GM21367 (cell line): Measurements from ENCODE around the gene EEF1AKMT4.
A peak's percentile ranks its signal among the peaks of the same experiment; 100 is the strongest.

Experiments
- ATAC-seq: cut with Tn5 transposase; IDR thresholded peaks from one replicate; pipeline ENCODE4 v1.9.1; 2021; ENCODE audit not compliant: unreplicated experiment

Gene EEF1AKMT4

GRCh38 chr3:184235381-184236032 lies 14.0 kb upstream of the EEF1AKMT4 start:
- no peak for ATAC-seq

DNA sequence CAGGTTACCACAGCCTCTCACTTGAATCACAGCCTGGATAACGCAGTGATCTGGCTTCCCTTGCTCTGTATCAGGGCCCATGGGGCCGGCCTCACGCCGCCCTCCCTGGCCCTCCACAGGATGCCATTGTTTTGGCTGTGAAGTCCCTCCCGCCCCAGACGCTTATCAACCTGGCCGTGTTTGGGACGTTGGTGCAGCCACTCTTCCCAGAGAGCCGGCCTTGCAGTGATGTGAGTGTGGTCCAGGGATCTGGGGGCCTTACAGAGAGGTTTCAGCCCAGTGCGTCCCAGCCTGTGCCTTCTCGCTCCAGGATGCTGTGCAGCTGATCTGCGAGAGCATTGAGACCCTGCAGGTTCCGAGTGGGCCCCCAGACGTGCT lies 13.4 kb upstream of the EEF1AKMT4 start:
- no peak for ATAC-seq

- ATAC-seq: no peak
These were observed 12.8 kb upstream of the EEF1AKMT4 start for GRCh38 chr3:184236636-184237035.

- ATAC-seq: no peak
These were observed 12.3 kb upstream of the EEF1AKMT4 start for GRCh38 chr3:184237211-184237610.

- no peak for ATAC-seq
These were observed 11.7 kb upstream of the EEF1AKMT4 start for GRCh38 chr3:184237807-184238206.

GRCh38 chr3:184238246-184238818 lies 11.1 kb upstream of the EEF1AKMT4 start:
- no peak for ATAC-seq

- ATAC-seq: no peak
These were observed 10.3 kb upstream of the EEF1AKMT4 start for GRCh38 chr3:184239221-184239620.

DNA sequence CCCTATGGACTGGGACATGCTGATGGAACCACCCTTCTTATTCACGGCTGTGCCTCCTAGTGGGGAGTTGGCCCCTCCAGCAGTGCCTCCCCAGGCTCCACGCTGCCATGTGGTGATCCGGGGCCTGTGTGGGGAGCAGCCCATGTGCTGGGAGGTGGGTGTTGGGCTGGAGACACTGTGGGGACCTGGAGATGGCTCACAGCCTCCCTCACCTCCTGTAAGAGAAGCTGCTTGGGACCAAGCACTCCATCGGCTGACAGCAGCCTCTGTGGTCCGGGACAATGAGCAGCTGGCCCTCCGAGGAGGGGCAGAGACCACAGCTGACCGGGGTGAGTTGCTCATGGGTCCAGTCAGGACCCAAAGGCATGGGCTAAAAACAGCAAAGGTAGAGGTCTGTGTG lies 9.8 kb upstream of the EEF1AKMT4 start:
- no peak for ATAC-seq

DNA sequence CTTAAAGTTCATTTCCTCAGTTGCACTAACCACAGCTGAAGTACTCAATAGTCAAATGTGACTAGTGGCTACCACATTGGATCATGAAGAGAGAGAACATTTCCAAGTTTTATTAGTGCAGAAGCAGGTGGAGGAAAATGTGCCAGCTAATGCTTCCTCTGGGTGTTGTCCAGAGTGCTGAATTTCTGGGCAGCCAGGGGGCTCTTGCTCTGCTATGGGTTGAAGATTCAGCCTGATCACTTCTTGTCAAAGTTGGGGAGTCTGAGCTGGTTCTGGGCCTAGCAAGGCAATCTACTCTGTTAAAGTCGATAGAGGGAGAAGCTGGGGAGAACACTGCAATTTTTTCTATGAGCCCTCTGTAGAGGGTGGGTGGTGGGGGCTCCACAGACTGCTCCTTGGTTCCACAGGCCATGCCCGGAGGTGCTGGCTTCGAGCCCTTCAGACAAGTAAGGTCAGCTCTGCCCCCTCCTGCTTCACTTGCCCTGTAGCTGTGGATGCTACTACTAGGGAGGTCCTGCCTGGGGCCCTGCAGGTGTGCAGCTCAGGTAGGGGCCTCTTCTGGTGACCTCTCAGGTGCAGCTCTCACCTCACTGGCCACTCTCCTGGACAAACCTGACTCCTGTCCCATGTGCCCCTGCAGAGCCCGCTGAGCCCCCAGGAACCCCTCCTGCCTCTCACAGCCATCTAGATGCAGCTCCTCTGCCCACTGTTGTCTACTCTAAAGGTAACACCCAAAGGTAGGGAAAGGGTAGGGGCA lies 8.9 kb upstream of the EEF1AKMT4 start:
- ATAC-seq: no peak

GRCh38 chr3:184241141-184241446 lies 8.4 kb upstream of the EEF1AKMT4 start:
- no peak for ATAC-seq

DNA sequence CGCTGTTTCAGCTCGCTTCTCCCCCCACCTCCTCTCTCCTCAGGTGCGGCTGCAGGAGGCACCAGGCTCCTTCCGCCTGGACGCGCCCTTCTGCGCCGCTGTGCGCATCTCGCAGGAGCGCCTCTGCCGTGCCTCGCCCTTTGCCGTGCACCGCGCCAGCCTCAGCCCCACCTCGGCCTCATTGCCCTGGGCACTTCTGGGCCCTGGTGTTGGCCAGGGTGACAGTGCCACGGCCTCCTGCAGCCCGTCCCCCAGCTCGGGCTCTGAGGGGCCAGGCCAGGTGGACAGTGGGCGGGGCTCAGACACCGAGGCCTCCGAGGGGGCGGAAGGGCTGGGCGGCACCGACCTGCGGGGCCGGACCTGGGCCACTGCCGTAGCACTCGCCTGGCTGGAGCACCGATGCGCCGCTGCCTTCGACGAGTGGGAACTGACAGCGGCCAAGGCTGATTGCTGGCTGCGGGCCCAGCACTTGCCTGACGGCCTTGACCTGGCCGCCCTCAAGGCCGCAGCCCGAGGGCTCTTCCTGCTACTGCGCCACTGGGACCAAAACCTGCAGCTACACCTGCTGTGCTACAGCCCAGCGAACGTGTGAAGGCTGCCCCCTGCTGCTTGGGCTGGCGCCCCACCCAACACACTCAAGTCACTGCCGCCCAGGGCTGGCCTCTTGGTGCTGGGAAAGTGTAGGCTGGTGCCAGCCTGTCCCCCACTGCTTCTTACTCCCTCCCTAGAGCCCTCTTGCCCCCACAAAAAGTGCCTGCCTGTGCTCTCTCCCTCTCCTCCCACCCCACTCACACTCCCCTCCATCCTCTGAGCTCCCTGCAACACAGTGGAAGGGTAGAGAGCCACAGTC lies 7.8 kb upstream of the EEF1AKMT4 start:
- ATAC-seq: no peak

GRCh38 chr3:184242297-184242685 lies 7.2 kb upstream of the EEF1AKMT4 start:
- ATAC-seq: no peak

- peak; percentile 44 for ATAC-seq
These were observed 739 bp upstream of the EEF1AKMT4 start, which contains the start of gene ALG3 for GRCh38 chr3:184248454-184249411. Gene ALG3, minus strand, starts transcription at chr3:184248962. Its CDS starts 22 bp downstream, at chr3:184248940.

GRCh38 chr3:184250167-184250828 lies 826 bp downstream of the EEF1AKMT4 start:
- ATAC-seq: peak; percentile 61

DNA sequence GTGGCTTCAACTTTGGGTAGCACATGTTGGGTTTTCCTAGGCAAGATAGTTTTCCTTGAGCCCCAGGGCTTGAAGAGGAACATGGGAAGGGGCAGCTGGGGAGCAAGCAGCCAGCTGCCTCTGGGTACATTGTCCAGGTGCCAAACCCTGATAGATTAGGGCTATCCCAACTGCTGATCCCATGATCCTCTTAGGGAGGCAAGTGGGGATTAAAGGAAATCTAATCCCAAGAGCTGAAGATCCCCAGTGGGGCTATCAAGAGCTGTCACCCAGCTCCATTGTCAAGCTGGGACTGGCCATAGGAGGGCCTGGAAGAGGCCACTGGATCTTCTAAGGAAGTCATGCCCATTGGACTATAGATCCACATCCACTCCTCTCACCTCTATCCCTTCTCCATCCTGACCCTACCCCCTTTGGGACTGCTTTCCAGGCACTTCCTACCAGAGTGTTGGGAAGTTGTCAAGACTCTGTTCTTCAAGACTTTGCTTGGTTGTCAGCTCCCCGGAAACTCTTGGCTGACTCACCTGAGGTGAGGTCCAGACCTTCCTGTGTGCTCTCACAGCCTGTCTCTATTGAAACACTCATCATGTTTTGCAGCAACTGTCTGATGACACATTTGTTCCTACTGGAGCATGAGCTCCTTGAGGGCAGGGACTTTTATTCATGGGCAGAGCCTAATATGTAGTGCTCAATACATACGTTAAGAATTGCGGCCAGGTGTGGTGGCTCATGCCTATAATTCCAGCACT lies 6.0 kb downstream of the EEF1AKMT4 start:
- no peak for ATAC-seq

- no peak for ATAC-seq
These were observed 7.8 kb downstream of the EEF1AKMT4 start for GRCh38 chr3:184257083-184257915.

GRCh38 chr3:184258926-184259325 lies 9.5 kb downstream of the EEF1AKMT4 start:
- ATAC-seq: no peak

- ATAC-seq: no peak
These were observed 10.0 kb downstream of the EEF1AKMT4 start for GRCh38 chr3:184259396-184259877.
